PC-9 (cell line): ENCODE data around the gene BSPH1. TPM values are rescaled to one million over a fixed set of nuclear protein-coding genes. Genes with fewer than 3 reads are reported as not detected.

ENCODE experiments used
- BruUV-seq: library from RNA; stranded (reverse); fragments of 400-500 nt; replicated peaks from 2 replicates; lab custom pipeline; 2021; lab: Mats Ljungman, UMichigan
- CTCF ChIA-PET: fragments of 300-600 bp; sonication (Branson Sonifier 250); formaldehyde crosslinking; loops from one replicate; lab custom pipeline; 2022; ENCODE audit warnings: antibody characterized with exemption; lab: Charles Lee
- POLR2A ChIA-PET: fragments of 300-600 bp; sonication (Branson Sonifier 250); formaldehyde crosslinking; loops from one replicate; lab custom pipeline; 2022; ENCODE audit warnings: antibody characterized with exemption; ENCODE audit not compliant: unreplicated experiment; lab: Charles Lee
- DNase-seq, 2 experiments: peaks; one replicate each; pipeline versions ENCODE4 v3.0.0 to v3.0.0-alpha.2; 2015 to 2022; ENCODE audit warnings: mixed read lengths in 1 of 2
- H2AFZ ChIP-seq: fragments of 200-600 bp; sonication (generic); 2 replicates; pipeline ENCODE4 v1.8.1; 2017; ENCODE audit warnings: antibody characterized with exemption
- H3F3A ChIP-seq: fragments of 200-600 bp; sonication (generic); 2 replicates; pipeline ENCODE4 v1.8.1; 2017; ENCODE audit warnings: antibody characterized with exemption, mild to moderate bottlenecking, low read depth; ENCODE audit not compliant: insufficient read depth
- H3K27ac ChIP-seq: fragments of 200-600 bp; sonication (generic); 2 replicates; pipeline ENCODE4 v1.6.1; 2016; ENCODE audit warnings: mixed run types
- H3K27me3 ChIP-seq: fragments of 200-600 bp; sonication (generic); 2 replicates; pipeline ENCODE4 v1.6.1; 2016; ENCODE audit warnings: low read depth, mixed run types; ENCODE audit not compliant: insufficient read depth
- H3K36me3 ChIP-seq: fragments of 200-600 bp; sonication (generic); 2 replicates; pipeline ENCODE4 v1.6.1; 2016; ENCODE audit warnings: low read depth, mixed run types
- H3K4me1 ChIP-seq: fragments of 200-600 bp; sonication (generic); replicated peaks from 2 replicates; pipeline ENCODE4 v1.6.1; 2016; ENCODE audit warnings: mixed run types; ENCODE audit not compliant: insufficient read depth
- H3K4me2 ChIP-seq: fragments of 200-600 bp; sonication (generic); 2 replicates; pipeline ENCODE4 v1.6.1; 2017; ENCODE audit warnings: mixed run types
- H3K4me3 ChIP-seq: fragments of 200-600 bp; sonication (generic); 2 replicates; pipeline ENCODE4 v1.6.1; 2016; ENCODE audit warnings: mixed run types
- H3K79me2 ChIP-seq: fragments of 200-600 bp; sonication (generic); 2 replicates; pipeline ENCODE4 v1.6.1; 2017; ENCODE audit warnings: low read depth, mixed run types
- H3K9me2 ChIP-seq: fragments of 200-600 bp; sonication (generic); 2 replicates; pipeline ENCODE4 v1.8.1; 2017; ENCODE audit warnings: mild to moderate bottlenecking; ENCODE audit not compliant: insufficient read depth
- H3K9me3 ChIP-seq: fragments of 200-600 bp; sonication (generic); 2 replicates; pipeline ENCODE4 v1.8.1; 2016; ENCODE audit warnings: low read depth; ENCODE audit not compliant: insufficient read depth
- H4K20me1 ChIP-seq: fragments of 200-600 bp; sonication (generic); 2 replicates; pipeline ENCODE4 v1.8.1; 2017; ENCODE audit not compliant: insufficient read depth
- CTCF ChIP-seq: fragments of 200-600 bp; sonication (generic); conservative IDR thresholded peaks from 2 replicates; pipeline ENCODE4 v1.6.1; 2017; ENCODE audit warnings: mixed run types, antibody characterized with exemption, mild to moderate bottlenecking, moderate library complexity
- EZH2 ChIP-seq: fragments of 200-600 bp; sonication (generic); IDR thresholded peaks from 2 replicates; pipeline ENCODE4 v1.8.0; 2017; ENCODE audit warnings: antibody characterized with exemption, low read depth
- intact Hi-C: fragments of 100-400 bp; cut with micrococcal nuclease; formaldehyde crosslinking; loops from one replicate; pipeline ENCODE4 v1.10.0; 2022; ENCODE audit not compliant: unreplicated experiment
- total RNA-seq: library from RNA; stranded (reverse); gene quantifications from 2 replicates; pipeline ENCODE4 v1.2.3, GENCODE V29; 2021

Gene BSPH1
- total RNA-seq, 1 experiment from 2014 or later, result not detected

DNA sequence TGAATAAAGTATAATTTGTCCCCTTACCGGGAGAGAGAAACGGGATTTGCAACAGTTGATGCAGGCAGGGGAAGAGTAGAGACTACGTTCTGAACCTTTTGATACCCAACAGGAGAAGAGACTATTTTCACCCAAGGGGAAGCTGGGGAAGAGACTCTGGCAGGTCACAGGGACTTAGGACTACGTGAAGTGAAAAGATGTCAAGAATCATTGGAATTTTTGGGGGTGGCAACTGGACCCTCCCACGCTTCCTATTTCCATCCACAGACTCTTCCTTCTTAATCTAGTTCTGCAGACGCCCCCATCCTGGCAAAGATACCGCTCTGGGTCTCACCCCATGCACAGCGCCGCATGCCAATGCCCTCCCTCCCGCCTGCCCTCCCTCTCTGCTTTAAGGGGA is 38.1 kb upstream of the BSPH1 start:
- H3K9me3 ChIP-seq, result no peaks in the 10 kb centered on the region
- H3K36me3 ChIP-seq, result no peaks in the 10 kb centered on the region
- H3K4me2 ChIP-seq, result no peak overlapping the region
- no peak for DNase-seq
- H3K27me3 ChIP-seq, result peaks cover 79% of the 10 kb centered on the region
- intact Hi-C loops, result no loop called here
- H3F3A ChIP-seq, result no peaks in the 10 kb centered on the region
- H3K4me3 ChIP-seq, result no peak overlapping the region
- no peaks in the 10 kb centered on the region for H3K9me2 ChIP-seq
- no peak overlapping the region for H3K27ac ChIP-seq
- no peaks in the 10 kb centered on the region for H4K20me1 ChIP-seq
- BruUV-seq, result no TSS peak
- no peaks in the 10 kb centered on the region for H3K4me1 ChIP-seq
- no peak overlapping the region for H2AFZ ChIP-seq
- ChIA-PET CTCF (no interaction called here), POLR2A (no interaction called here)
- no peaks in the 10 kb centered on the region for H3K79me2 ChIP-seq
- no peak for TF ChIP-seq EZH2
- no peak for TF ChIP-seq CTCF

- no peak overlapping the region for H3K4me3 ChIP-seq
- no peak overlapping the region for H3K4me2 ChIP-seq
- TF ChIP-seq CTCF, result no peak
- no peak for TF ChIP-seq EZH2
- no peaks in the 10 kb centered on the region for H4K20me1 ChIP-seq
- no peaks in the 10 kb centered on the region for H3F3A ChIP-seq
- DNase-seq, result no peak
- H3K27me3 ChIP-seq, result peaks cover 79% of the 10 kb centered on the region
- no peaks in the 10 kb centered on the region for H3K9me2 ChIP-seq
- no peak overlapping the region for H3K27ac ChIP-seq
- intact Hi-C loops, result no loop called here
- ChIA-PET CTCF (interaction anchor here (0.6 kb wide), 1 partner anchor 137 kb away, joined by 4 read pairs; no protein-coding TSS in a partner anchor), POLR2A (no interaction called here)
- no peak overlapping the region for H2AFZ ChIP-seq
- no peaks in the 10 kb centered on the region for H3K36me3 ChIP-seq
- H3K4me1 ChIP-seq, result no peaks in the 10 kb centered on the region
- no peaks in the 10 kb centered on the region for H3K79me2 ChIP-seq
- H3K9me3 ChIP-seq, result no peaks in the 10 kb centered on the region
- BruUV-seq, result no TSS peak
These were observed 37.5 kb upstream of the BSPH1 start for GRCh38 chr19:48029431-48029830.

GRCh38 chr19:48025480-48025879 is 33.5 kb upstream of the BSPH1 start:
- BruUV-seq, result no TSS peak
- ChIA-PET CTCF (no interaction called here), POLR2A (no interaction called here)
- H4K20me1 ChIP-seq, result no peaks in the 10 kb centered on the region
- no peaks in the 10 kb centered on the region for H3K79me2 ChIP-seq
- no peak overlapping the region for H3K4me3 ChIP-seq
- H3K4me1 ChIP-seq, result no peaks in the 10 kb centered on the region
- no peaks in the 10 kb centered on the region for H3K36me3 ChIP-seq
- TF ChIP-seq CTCF (no peak), EZH2 (no peak)
- H3K4me2 ChIP-seq, result no peak overlapping the region
- H2AFZ ChIP-seq, result no peak overlapping the region
- intact Hi-C loops, result no loop called here
- H3F3A ChIP-seq, result no peaks in the 10 kb centered on the region
- H3K9me2 ChIP-seq, result no peaks in the 10 kb centered on the region
- no peak overlapping the region for H3K27ac ChIP-seq
- no peak for DNase-seq
- H3K27me3 ChIP-seq, result peaks cover 70% of the 10 kb centered on the region
- H3K9me3 ChIP-seq, result no peaks in the 10 kb centered on the region
